Breast epithelium (tissue), 4 donors: Measurements from ENCODE around the gene SPATA45. TPM values are rescaled to one million over a fixed set of nuclear protein-coding genes. Genes with fewer than 3 reads are reported as not detected.

Source experiments
- DNase-seq, 2 donors: peaks; one replicate each; pipeline ENCODE4 v3.0.0-alpha.2; 2019; ENCODE audit warnings: low spot score in 2 of 2
- H3K27ac ChIP-seq, 2 donors: fragments of 200-600 bp; sonication (generic) in 1 of 2; one replicate each; pipeline ENCODE4 v1.5.1; 2016 to 2019; ENCODE audit warnings: mild to moderate bottlenecking in 1 of 2
- H3K27me3 ChIP-seq, 2 donors: fragments of 200-600 bp; sonication (generic) in 1 of 2; one replicate each; pipeline versions ENCODE4 v1.5.1 to v1.6.0; 2017 to 2019; ENCODE audit warnings: control low read depth in 1 of 2, mild to moderate bottlenecking in 1 of 2
- H3K36me3 ChIP-seq: fragments of 200-600 bp; one replicate; pipeline ENCODE4 v1.5.1; 2019
- H3K4me1 ChIP-seq, 2 donors: fragments of 200-600 bp; sonication (generic); one replicate each; pipeline ENCODE4 v1.5.1; 2016 to 2019; ENCODE audit warnings: control low read depth in 1 of 2
- H3K4me3 ChIP-seq, 3 donors: fragments of 200-600 bp; sonication (generic); 1 replicate in 2 of 3; 2 replicates in 1 of 3; pipeline ENCODE4 v1.5.1; 2016 to 2019; ENCODE audit warnings: mild to moderate bottlenecking in 3 of 3, moderate library complexity in 2 of 3
- H3K9me3 ChIP-seq, 2 donors: fragments of 200-600 bp; sonication (generic) in 1 of 2; one replicate each; pipeline ENCODE4 v1.5.1; 2016 to 2019; ENCODE audit warnings: control low read depth in 1 of 2
- CTCF ChIP-seq, 3 donors: fragments of 450-650 bp; IDR thresholded peaks; one replicate each; pipeline ENCODE4 v1.5.1; 2016 to 2017; ENCODE audit warnings: antibody characterized with exemption in 3 of 3, mild to moderate bottlenecking in 3 of 3, moderate library complexity in 3 of 3
- POLR2A ChIP-seq: fragments of 450-650 bp; IDR thresholded peaks from one replicate; pipeline ENCODE4 v1.6.1; 2016; ENCODE audit warnings: antibody characterized with exemption, mild to moderate bottlenecking, moderate library complexity
- POLR2AphosphoS5 ChIP-seq, 3 donors: sonication (generic); formaldehyde crosslinking; IDR thresholded peaks; one replicate each; pipeline ENCODE4 v1.6.1; 2017; ENCODE audit warnings: antibody characterized with exemption in 3 of 3
- intact Hi-C: fragments of 100-400 bp; cut with DNase I; formaldehyde crosslinking; loops from one replicate; pipeline ENCODE4 v1.15.1; 2023; ENCODE audit warnings: low total_unique reads
- total RNA-seq, 3 donors: library from RNA; depleted of rRNA; stranded (reverse); fragments of >200 nt; gene quantifications; one replicate each; pipeline ENCODE4 v1.1.0, GENCODE V29; 2016

The SPATA45 gene
- total RNA-seq, 3 donors from 2014 or later: not detected

GRCh38 chr1:212860713-212861581 is 13.5 kb upstream of the SPATA45 start:
- TF ChIP-seq CTCF (IDR thresholded peaks at IDR 0.05) (no peak), POLR2A (no peak), POLR2AphosphoS5 (IDR thresholded peaks at IDR 0.05) (no peak)
- intact Hi-C loops: no loop called here

GRCh38 chr1:212858461-212859265 is 11.2 kb upstream of the SPATA45 start:
- intact Hi-C loops: no loop called here
- Histone ChIP-seq H3K4me3 (peak overlapping the region; percentile 80 to 96 (median 90)), H3K27me3 (no peaks in the 10 kb centered on the region), H3K27ac (peak overlapping the region; percentile 83 to 86), H3K36me3 (no peaks in the 10 kb centered on the region), H3K4me1 (no peaks in the 10 kb centered on the region), H3K9me3 (no peaks in the 10 kb centered on the region)
- TF ChIP-seq POLR2AphosphoS5 (IDR thresholded peaks at IDR 0.05): no peak
- TF ChIP-seq POLR2A: no peak
- no peak for TF ChIP-seq CTCF (IDR thresholded peaks at IDR 0.05)
- DNase-seq: peak in 1 of 2 donors; percentile 20

More at GRCh38 chr1:212860713-212861581, 13.5 kb upstream of the SPATA45 start:
- Histone ChIP-seq H3K4me3 (no peak overlapping the region), H3K36me3 (no peaks in the 10 kb centered on the region), H3K4me1 (no peaks in the 10 kb centered on the region), H3K27me3 (no peaks in the 10 kb centered on the region), H3K9me3 (no peaks in the 10 kb centered on the region), H3K27ac (no peak overlapping the region)
- DNase-seq: no peak

- no peaks in the 10 kb centered on the region for H3K4me1 ChIP-seq
- H3K27ac ChIP-seq: peak within 1 kb of the TSS; percentile 83 to 86
- no peaks in the 10 kb centered on the region for H3K27me3 ChIP-seq
- peak within 1 kb of the TSS; percentile 80 to 96 (median 90) for H3K4me3 ChIP-seq
- no peaks in the 10 kb centered on the region for H3K9me3 ChIP-seq
- H3K36me3 ChIP-seq: no peaks in the 10 kb centered on the region
- intact Hi-C loops: no loop called here
- TF ChIP-seq POLR2AphosphoS5 (IDR thresholded peaks at IDR 0.05) (peak in 2 of 3 donors; percentile 22 to 51), CTCF (IDR thresholded peaks at IDR 0.05) (no peak)
- peak; percentile 96 for DNase-seq
Observed at GRCh38 chr1:212857992-212858460, 10.6 kb upstream of the SPATA45 start, which contains the start of gene FLVCR1. Gene FLVCR1 (plus strand): TSS chr1:212858275. CDS start chr1:212858453, 178 bp downstream.

- DNase-seq: no peak
- Histone ChIP-seq H3K4me3 (no peak overlapping the region), H3K4me1 (no peaks in the 10 kb centered on the region), H3K9me3 (no peaks in the 10 kb centered on the region), H3K36me3 (no peaks in the 10 kb centered on the region), H3K27me3 (no peaks in the 10 kb centered on the region), H3K27ac (no peak overlapping the region)
- TF ChIP-seq POLR2A (no peak), CTCF (IDR thresholded peaks at IDR 0.05) (no peak), POLR2AphosphoS5 (IDR thresholded peaks at IDR 0.05) (no peak)
- intact Hi-C loops: no loop called here
Observed at GRCh38 chr1:212856755-212857154, 9.3 kb upstream of the SPATA45 start.
